Measurements from ENCODE around the gene RNASEL. TPM values are rescaled to one million over a fixed set of nuclear protein-coding genes. Genes with fewer than 3 reads are reported as not detected.

RNASEL gene
- total and polyA plus RNA-seq, 2 of the 4 experiments (the other 2 are of a cell fraction) = 2.5 to 6.5 TPM

DNA sequence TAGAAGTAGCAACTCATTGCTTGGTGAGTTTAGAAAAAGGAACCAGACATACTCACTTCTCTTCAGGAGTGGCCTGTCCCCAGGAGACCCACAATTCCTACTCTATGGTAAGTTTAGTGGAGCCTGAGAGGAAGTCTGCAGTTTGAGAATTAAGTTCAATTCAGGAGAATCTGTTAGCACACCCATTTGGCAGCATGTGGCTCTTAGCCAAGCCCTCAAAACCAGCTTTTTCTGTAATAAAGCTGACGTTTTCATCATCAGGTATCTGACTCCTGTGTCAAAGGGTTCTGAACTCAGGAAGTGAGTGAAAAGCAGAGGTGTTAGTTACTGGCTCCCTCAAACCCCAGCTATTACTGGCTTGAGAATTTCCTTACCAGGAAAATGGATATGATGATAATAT is 35.5 kb upstream of the RNASEL start:
- no peaks in the 10 kb centered on the region for H4K20me1 ChIP-seq (ENCODE audit: insufficient read depth, low read length)
- no CpG with 5 or more reads among the region's 1 CpG for WGBS, 2 experiments (ENCODE audit: extremely low coverage in 2 of 2, insufficient read length in 1 of 2)
- no peak for TF ChIP-seq SMC3 (IDR thresholded peaks at IDR 0.05; ENCODE audit: low read depth, low read length)
- no peak for TF ChIP-seq RAD21 (IDR thresholded peaks at IDR 0.05; ENCODE audit: low read length)
- TF ChIP-seq CEBPB (IDR thresholded peaks at IDR 0.05; ENCODE audit: low read depth, low read length) = no peak
- no peak for TF ChIP-seq NFE2L2 (IDR thresholded peaks at IDR 0.05; ENCODE audit: low read depth, low read length)
- TF ChIP-seq, protein P1, sequence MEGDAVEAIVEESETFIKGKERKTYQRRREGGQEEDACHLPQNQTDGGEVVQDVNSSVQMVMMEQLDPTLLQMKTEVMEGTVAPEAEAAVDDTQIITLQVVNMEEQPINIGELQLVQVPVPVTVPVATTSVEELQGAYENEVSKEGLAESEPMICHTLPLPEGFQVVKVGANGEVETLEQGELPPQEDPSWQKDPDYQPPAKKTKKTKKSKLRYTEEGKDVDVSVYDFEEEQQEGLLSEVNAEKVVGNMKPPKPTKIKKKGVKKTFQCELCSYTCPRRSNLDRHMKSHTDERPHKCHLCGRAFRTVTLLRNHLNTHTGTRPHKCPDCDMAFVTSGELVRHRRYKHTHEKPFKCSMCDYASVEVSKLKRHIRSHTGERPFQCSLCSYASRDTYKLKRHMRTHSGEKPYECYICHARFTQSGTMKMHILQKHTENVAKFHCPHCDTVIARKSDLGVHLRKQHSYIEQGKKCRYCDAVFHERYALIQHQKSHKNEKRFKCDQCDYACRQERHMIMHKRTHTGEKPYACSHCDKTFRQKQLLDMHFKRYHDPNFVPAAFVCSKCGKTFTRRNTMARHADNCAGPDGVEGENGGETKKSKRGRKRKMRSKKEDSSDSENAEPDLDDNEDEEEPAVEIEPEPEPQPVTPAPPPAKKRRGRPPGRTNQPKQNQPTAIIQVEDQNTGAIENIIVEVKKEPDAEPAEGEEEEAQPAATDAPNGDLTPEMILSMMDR (conservative IDR thresholded peaks at IDR 0.05; ENCODE audit: low read depth, low read length) = no peak
- TF ChIP-seq, protein P2, sequence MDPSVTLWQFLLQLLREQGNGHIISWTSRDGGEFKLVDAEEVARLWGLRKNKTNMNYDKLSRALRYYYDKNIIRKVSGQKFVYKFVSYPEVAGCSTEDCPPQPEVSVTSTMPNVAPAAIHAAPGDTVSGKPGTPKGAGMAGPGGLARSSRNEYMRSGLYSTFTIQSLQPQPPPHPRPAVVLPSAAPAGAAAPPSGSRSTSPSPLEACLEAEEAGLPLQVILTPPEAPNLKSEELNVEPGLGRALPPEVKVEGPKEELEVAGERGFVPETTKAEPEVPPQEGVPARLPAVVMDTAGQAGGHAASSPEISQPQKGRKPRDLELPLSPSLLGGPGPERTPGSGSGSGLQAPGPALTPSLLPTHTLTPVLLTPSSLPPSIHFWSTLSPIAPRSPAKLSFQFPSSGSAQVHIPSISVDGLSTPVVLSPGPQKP (IDR thresholded peaks at IDR 0.05; ENCODE audit: borderline replicate concordance, low read depth, low read length) = no peak
- no peak for TF ChIP-seq FOS (IDR thresholded peaks at IDR 0.05; ENCODE audit: low read depth, low read length)
- ATAC-seq (ENCODE audit: low read depth) (no peak), DNase-seq (no peak)
- no peak overlapping the region for H4K8ac ChIP-seq (ENCODE audit: low read depth in 2 of 2, low read length in 2 of 2)
- no peaks in the 10 kb centered on the region for H3K79me1 ChIP-seq (ENCODE audit: low read depth in 1 of 2, low read length in 2 of 2)
- H2AK9ac ChIP-seq (replicated peaks; ENCODE audit: low read depth, low read length, poor library complexity) = no peak overlapping the region
- in situ Hi-C loops (cut with MboI; ENCODE audit: low sequenced_read_pairs) (no loop called here), intact Hi-C loops (cut with micrococcal nuclease) (no loop called here), dilution Hi-C loops (cut with HindIII; ENCODE audit: low sequenced_read_pairs, unreplicated experiment) (no loop called here)
- H2BK20ac ChIP-seq (ENCODE audit: low read depth, low read length) = no peak overlapping the region
- H3K23ac ChIP-seq (ENCODE audit: low read depth, low read length) = no peak overlapping the region
- no peak overlapping the region for H3K27ac ChIP-seq (ENCODE audit: insufficient read depth, low read length)
- peaks cover 11% of the 10 kb centered on the region for H3K27me3 ChIP-seq (ENCODE audit: control insufficient read depth, insufficient read depth, low read length)
- no peaks in the 10 kb centered on the region for H3K36me3 ChIP-seq (ENCODE audit: control insufficient read depth, insufficient read depth, low read length)
- H2BK15ac ChIP-seq (ENCODE audit: low read depth, low read length) = no peak overlapping the region
- no peak overlapping the region for H2AK5ac ChIP-seq (ENCODE audit: low read depth, low read length)
- H4K91ac ChIP-seq (ENCODE audit: insufficient read depth, low read depth, low read length) = no peak overlapping the region
- no peak overlapping the region for H3K56ac ChIP-seq (ENCODE audit: extremely low read depth, insufficient read depth, low read length)
- no peak overlapping the region for H3K4me3 ChIP-seq (ENCODE audit: insufficient read depth, low read depth, low read length)
- H3K4me2 ChIP-seq (ENCODE audit: low read depth, low read length) = no peak overlapping the region
- H4K5ac ChIP-seq (ENCODE audit: low read depth, low read length) = no peak overlapping the region
- no peak overlapping the region for H2BK5ac ChIP-seq (ENCODE audit: low read depth, low read length, poor library complexity, severe bottlenecking)
- H3K18ac ChIP-seq (ENCODE audit: low read depth, low read length) = no peak overlapping the region
- ChIA-PET POLR2A (ENCODE audit: unreplicated experiment) (no interaction called here), CTCF (no interaction called here)
- no peaks in the 10 kb centered on the region for H3K4me1 ChIP-seq (ENCODE audit: control insufficient read depth, insufficient read depth, low read length)
- H2BK120ac ChIP-seq (ENCODE audit: low read depth, low read length) = no peak overlapping the region
- no peaks in the 10 kb centered on the region for H3K9me3 ChIP-seq (ENCODE audit: control insufficient read depth, insufficient read depth, low read length)
- H3K9me1 ChIP-seq (ENCODE audit: insufficient read depth, low read length) = no peaks in the 10 kb centered on the region
- no peak overlapping the region for H3K14ac ChIP-seq (replicated peaks; ENCODE audit: low read depth, low read length)
- no TSS peak for BruUV-seq (replicated peaks)
- H2AFZ ChIP-seq (replicated peaks; ENCODE audit: low read length, poor library complexity) = no peak overlapping the region
- no peak overlapping the region for H3K4ac ChIP-seq (ENCODE audit: low read depth, low read length)
- no peak overlapping the region for H3K9ac ChIP-seq (ENCODE audit: low read depth, low read length)
